GM19240 (cell line): ENCODE measurements around the gene OR4A5.
"Not testable (repeated sequence)": the region's sequence is repeated elsewhere in the genome, so short reads cannot be mapped to it uniquely, and the experiment has no call there.

Experiments
- DNase-seq: peaks from one replicate; pipeline ENCODE4 v3.0.0; 2011; ENCODE audit warnings: low spot score; ENCODE audit not compliant: insufficient read length

The OR4A5 gene

GRCh38 chr11:54706532-54706931 is at the start of gene OR4A5:
OR4A5 (plus strand) TSS chr11:54706832; CDS start chr11:54706885, 53 bp downstream.
- DNase-seq = not testable (repeated sequence)

GRCh38 chr11:54720094-54720493 is 13.5 kb downstream of the OR4A5 start:
- not testable (repeated sequence) for DNase-seq
